ENCODE measurements around the gene TRIO. TPM values are rescaled to one million over a fixed set of nuclear protein-coding genes. Genes with fewer than 3 reads are reported as not detected.

Gene TRIO
- total and polyA plus RNA-seq, 4 donors = 23.8 to 243 (median 110) TPM

DNA sequence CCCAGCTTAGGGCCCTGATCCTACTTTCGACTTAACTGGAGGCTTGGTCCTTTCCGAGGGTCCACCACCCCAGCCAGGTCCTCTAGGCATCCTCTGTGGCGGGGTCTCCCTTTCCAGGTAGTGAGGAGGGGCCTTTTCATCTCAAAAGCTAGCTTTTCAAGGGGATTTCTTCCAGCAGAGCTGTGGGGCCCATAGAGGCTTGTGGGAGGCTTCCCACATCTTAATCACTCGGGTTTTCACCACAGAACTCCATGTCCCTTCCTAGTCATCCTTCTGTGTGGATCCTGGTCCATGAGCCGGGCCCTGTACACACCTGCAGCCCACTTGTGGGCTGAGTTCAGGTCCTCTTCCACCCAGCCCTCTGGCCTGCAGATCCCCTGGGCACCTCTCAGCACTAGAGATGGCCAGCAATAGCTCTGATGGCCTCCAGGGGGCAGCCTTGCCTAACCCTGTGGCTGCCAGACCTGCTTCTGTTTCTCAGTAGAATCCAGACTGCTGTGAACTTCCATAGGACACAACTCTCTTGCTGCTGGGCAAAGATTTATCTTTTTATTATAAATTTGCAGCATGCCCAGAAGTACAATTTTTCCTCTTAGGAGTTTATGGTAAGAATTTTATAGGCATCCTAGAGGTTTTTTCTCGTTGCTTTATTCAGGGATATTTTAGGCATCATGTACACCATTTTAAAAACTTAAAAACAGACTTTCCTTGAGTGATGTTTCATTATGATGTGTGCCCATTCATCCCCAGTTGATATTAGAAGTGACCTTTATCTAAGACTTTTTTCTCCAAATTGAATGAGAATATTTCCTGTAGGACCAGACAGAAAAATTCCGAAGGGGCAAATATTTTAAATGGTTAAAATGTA lies 208.9 kb downstream of the TRIO start:
- ATAC-seq (ENCODE audit: insufficient read depth, low FRiP score) (peak; percentile 89), DNase-seq (peak; percentile 60 to 72 (median 61))
- TF ChIP-seq CTCF (IDR thresholded peaks at IDR 0.05; ENCODE audit: control extremely low read depth, extremely low read depth) = peak; percentile 84
- no peaks in the 10 kb centered on the region for H3K9me3 ChIP-seq (ENCODE audit: control insufficient read depth in 4 of 4, insufficient read depth in 3 of 4, low read length in 3 of 4)
- H3K36me3 ChIP-seq (ENCODE audit: control insufficient read depth in 4 of 4, insufficient read depth in 4 of 4, low read length in 4 of 4) = peaks cover 0 to 12% (median 2%) of the 10 kb centered on the region in 4 donors
- no peak overlapping the region for H3K27ac ChIP-seq (ENCODE audit: low read depth in 1 of 2, low read length in 1 of 2)
- peaks cover 0 to 7% (median 0%) of the 10 kb centered on the region in 5 donors for H3K4me1 ChIP-seq (ENCODE audit: control insufficient read depth in 5 of 5, insufficient read depth in 5 of 5, low read length in 5 of 5)
- no peak overlapping the region for H3K4me3 ChIP-seq
- H3K9ac ChIP-seq (ENCODE audit: insufficient read depth in 1 of 2, low read length in 2 of 2) = no peak overlapping the region
- 70 to 78% methylated on average over 7 of the region's 7 CpGs for WGBS, 2 donors
- H3K27me3 ChIP-seq (ENCODE audit: control insufficient read depth in 3 of 3, insufficient read depth in 3 of 3, low read length in 2 of 3) = no peaks in the 10 kb centered on the region

DNA sequence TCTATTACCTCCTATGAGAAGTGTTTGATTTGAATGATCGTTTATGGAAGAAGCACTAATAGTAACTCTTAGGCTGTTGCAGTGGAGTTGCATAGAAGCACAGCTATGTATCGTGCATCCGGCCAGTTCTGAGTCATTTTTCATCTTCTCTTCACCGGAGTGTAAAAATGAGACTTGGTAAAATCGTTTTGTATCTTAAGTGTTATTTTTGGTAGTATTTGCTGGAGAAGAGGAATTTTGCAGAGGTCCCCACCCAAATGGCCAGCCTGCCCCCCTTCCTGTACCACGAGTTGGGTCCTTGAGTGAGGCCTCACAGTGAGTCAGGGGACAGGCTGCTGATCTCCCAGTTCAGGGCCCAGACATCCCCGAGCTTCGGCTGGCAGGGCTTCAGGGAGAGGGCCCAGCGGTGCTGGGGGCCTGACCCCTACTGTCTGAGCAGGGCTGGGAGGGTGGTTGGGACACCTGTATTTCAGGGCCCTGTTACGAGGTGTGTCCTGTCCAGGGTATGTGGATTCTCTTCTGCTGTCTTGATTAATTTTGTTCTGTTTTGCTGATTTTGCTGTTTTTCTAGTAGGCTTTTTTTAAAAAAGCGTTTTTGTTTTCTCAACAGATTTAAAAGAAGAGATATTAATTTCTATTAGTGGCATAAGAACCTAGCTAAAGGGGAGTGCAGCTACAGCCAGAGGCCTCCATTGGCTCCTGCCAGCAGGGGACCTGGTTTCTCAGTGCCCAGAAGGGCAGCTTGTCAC lies 210.8 kb downstream of the TRIO start:
- no peak for TF ChIP-seq CTCF (IDR thresholded peaks at IDR 0.05; ENCODE audit: control extremely low read depth, extremely low read depth)
- peaks cover 0 to 15% (median 3%) of the 10 kb centered on the region in 4 donors for H3K36me3 ChIP-seq (ENCODE audit: control insufficient read depth in 4 of 4, insufficient read depth in 4 of 4, low read length in 4 of 4)
- H3K27ac ChIP-seq (ENCODE audit: low read depth in 1 of 2, low read length in 1 of 2) = no peak overlapping the region
- H3K27me3 ChIP-seq (ENCODE audit: control insufficient read depth in 3 of 3, insufficient read depth in 3 of 3, low read length in 2 of 3) = no peaks in the 10 kb centered on the region
- ATAC-seq (ENCODE audit: insufficient read depth, low FRiP score) (no peak), DNase-seq (no peak)
- no peak overlapping the region for H3K9ac ChIP-seq (ENCODE audit: insufficient read depth in 1 of 2, low read length in 2 of 2)
- WGBS, 2 donors = 88 to 94% methylated on average over 11 of the region's 11 CpGs
- peaks cover 0 to 9% (median 0%) of the 10 kb centered on the region in 5 donors for H3K4me1 ChIP-seq (ENCODE audit: control insufficient read depth in 5 of 5, insufficient read depth in 5 of 5, low read length in 5 of 5)
- H3K4me3 ChIP-seq = no peak overlapping the region
- no peaks in the 10 kb centered on the region for H3K9me3 ChIP-seq (ENCODE audit: control insufficient read depth in 4 of 4, insufficient read depth in 3 of 4, low read length in 3 of 4)

- DNase-seq (no peak), ATAC-seq (ENCODE audit: insufficient read depth, low FRiP score) (no peak)
- Histone ChIP-seq H3K36me3 (ENCODE audit: control insufficient read depth in 4 of 4, insufficient read depth in 4 of 4, low read length in 4 of 4) (peaks cover 4 to 25% (median 12%) of the 10 kb centered on the region in 4 donors), H3K9ac (ENCODE audit: insufficient read depth in 1 of 2, low read length in 2 of 2) (no peak overlapping the region), H3K27me3 (ENCODE audit: control insufficient read depth in 3 of 3, insufficient read depth in 3 of 3, low read length in 2 of 3) (no peaks in the 10 kb centered on the region), H3K4me3 (no peak overlapping the region), H3K4me1 (ENCODE audit: control insufficient read depth in 5 of 5, insufficient read depth in 5 of 5, low read length in 5 of 5) (peaks cover 0 to 9% (median 0%) of the 10 kb centered on the region in 5 donors), H3K27ac (ENCODE audit: low read depth in 1 of 2, low read length in 1 of 2) (no peak overlapping the region), H3K9me3 (ENCODE audit: control insufficient read depth in 4 of 4, insufficient read depth in 3 of 4, low read length in 3 of 4) (no peaks in the 10 kb centered on the region)
- WGBS, 2 donors = 90 to 93% methylated on average over 4 of the region's 4 CpGs
- no peak for TF ChIP-seq CTCF (IDR thresholded peaks at IDR 0.05; ENCODE audit: control extremely low read depth, extremely low read depth)
Observed at GRCh38 chr5:14355391-14355790, 212.2 kb downstream of the TRIO start.

Data from lung (tissue), 12 donors.